ENCODE measurements around the gene PAX8. TPM values are rescaled to one million over a fixed set of nuclear protein-coding genes. Genes with fewer than 3 reads are reported as not detected.

The PAX8 gene
- total RNA-seq, 2 experiments from 2014 or later: 1.6 to 2.6 TPM

GRCh38 chr2:113228351-113228750 lies 50.4 kb downstream of the PAX8 start:
- Histone ChIP-seq H3K4me3 (ENCODE audit: low read depth, low read length, poor library complexity, severe bottlenecking) (no peak overlapping the region), H3K4me1 (ENCODE audit: insufficient read depth, low read length, poor library complexity, severe bottlenecking) (no peaks in the 10 kb centered on the region), H3K9me2 (ENCODE audit: insufficient read depth, low read length) (no peaks in the 10 kb centered on the region), H4K20me1 (ENCODE audit: insufficient read depth, low read length) (no peaks in the 10 kb centered on the region), H2AFZ (ENCODE audit: low read length) (no peak overlapping the region), H3K36me3 (ENCODE audit: insufficient read depth, low read length) (no peaks in the 10 kb centered on the region), H3K4me2 (ENCODE audit: low read length) (no peak overlapping the region), H3K27ac (ENCODE audit: low read depth, low read length, poor library complexity, severe bottlenecking) (no peak overlapping the region), H3K79me2 (ENCODE audit: insufficient read depth, low read depth, low read length) (no peaks in the 10 kb centered on the region), H3K9me3 (ENCODE audit: low read length) (no peaks in the 10 kb centered on the region)
- no peak for TF ChIP-seq EZH2phosphoT487 (IDR thresholded peaks at IDR 0.05; ENCODE audit: borderline replicate concordance, low read depth, low read length)
- TF ChIP-seq, protein P1, sequence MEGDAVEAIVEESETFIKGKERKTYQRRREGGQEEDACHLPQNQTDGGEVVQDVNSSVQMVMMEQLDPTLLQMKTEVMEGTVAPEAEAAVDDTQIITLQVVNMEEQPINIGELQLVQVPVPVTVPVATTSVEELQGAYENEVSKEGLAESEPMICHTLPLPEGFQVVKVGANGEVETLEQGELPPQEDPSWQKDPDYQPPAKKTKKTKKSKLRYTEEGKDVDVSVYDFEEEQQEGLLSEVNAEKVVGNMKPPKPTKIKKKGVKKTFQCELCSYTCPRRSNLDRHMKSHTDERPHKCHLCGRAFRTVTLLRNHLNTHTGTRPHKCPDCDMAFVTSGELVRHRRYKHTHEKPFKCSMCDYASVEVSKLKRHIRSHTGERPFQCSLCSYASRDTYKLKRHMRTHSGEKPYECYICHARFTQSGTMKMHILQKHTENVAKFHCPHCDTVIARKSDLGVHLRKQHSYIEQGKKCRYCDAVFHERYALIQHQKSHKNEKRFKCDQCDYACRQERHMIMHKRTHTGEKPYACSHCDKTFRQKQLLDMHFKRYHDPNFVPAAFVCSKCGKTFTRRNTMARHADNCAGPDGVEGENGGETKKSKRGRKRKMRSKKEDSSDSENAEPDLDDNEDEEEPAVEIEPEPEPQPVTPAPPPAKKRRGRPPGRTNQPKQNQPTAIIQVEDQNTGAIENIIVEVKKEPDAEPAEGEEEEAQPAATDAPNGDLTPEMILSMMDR (conservative IDR thresholded peaks at IDR 0.05; ENCODE audit: low read length): no peak
- POLR2A ChIA-PET: no interaction called here
- CTCF ChIA-PET (ENCODE audit: unreplicated experiment): no interaction called here
- BruUV-seq (replicated peaks): no TSS peak
- DNase-seq (ENCODE audit: low spot score): no peak
- intact Hi-C loops (cut with micrococcal nuclease; ENCODE audit: unreplicated experiment): no loop called here

DNA sequence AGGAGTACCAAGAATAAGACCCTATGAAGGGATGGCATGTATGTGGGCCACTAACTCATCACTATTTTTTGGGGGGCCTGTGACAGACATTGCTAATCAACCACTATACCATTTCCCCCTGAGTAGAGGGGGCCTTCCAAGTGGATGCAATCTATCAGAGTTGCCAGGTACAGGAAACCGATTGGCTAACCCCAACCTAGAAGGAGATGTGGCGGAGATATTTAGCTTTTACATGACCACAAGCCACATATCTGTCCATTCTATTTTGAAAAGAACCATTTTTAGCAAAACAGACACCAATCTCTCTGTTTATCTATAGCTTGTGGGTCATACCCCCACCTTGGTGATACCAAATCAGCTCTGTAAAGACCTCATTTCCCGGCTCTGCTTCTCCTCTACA lies 51.0 kb downstream of the PAX8 start:
- Histone ChIP-seq H3K4me2 (ENCODE audit: low read length) (no peak overlapping the region), H3K36me3 (ENCODE audit: insufficient read depth, low read length) (no peaks in the 10 kb centered on the region), H4K20me1 (ENCODE audit: insufficient read depth, low read length) (no peaks in the 10 kb centered on the region), H3K27ac (ENCODE audit: low read depth, low read length, poor library complexity, severe bottlenecking) (no peak overlapping the region), H2AFZ (ENCODE audit: low read length) (no peak overlapping the region), H3K4me3 (ENCODE audit: low read depth, low read length, poor library complexity, severe bottlenecking) (no peak overlapping the region), H3K4me1 (ENCODE audit: insufficient read depth, low read length, poor library complexity, severe bottlenecking) (no peaks in the 10 kb centered on the region), H3K9me2 (ENCODE audit: insufficient read depth, low read length) (no peaks in the 10 kb centered on the region), H3K9me3 (ENCODE audit: low read length) (no peaks in the 10 kb centered on the region), H3K79me2 (ENCODE audit: insufficient read depth, low read depth, low read length) (no peaks in the 10 kb centered on the region)
- no peak for DNase-seq (ENCODE audit: low spot score)
- ChIA-PET CTCF (ENCODE audit: unreplicated experiment) (no interaction called here), POLR2A (no interaction called here)
- intact Hi-C loops (cut with micrococcal nuclease; ENCODE audit: unreplicated experiment): no loop called here
- no TSS peak for BruUV-seq (replicated peaks)
- no peak for TF ChIP-seq EZH2phosphoT487 (IDR thresholded peaks at IDR 0.05; ENCODE audit: borderline replicate concordance, low read depth, low read length)
- TF ChIP-seq, protein P1 (conservative IDR thresholded peaks at IDR 0.05; ENCODE audit: low read length): no peak

DNA sequence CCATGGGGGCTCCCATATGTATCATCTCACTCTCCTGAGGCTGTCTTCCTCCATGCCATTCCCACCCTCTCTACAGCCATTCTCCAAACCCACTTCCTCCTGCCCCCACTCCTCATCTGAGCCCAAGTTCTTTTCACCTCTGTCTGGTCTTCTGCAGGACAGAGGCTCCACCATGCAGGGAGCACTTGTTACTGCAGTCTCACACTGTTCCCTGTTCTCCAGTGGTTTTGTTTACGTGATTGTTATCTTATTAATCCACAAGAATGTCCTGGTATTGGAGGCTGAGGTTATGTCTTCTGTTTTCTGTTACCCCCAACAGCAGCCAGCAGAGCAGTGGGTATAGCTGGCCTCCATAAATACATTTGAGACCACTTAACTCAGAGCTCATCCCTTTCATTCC lies 51.4 kb downstream of the PAX8 start:
- Histone ChIP-seq H3K36me3 (ENCODE audit: insufficient read depth, low read length) (no peaks in the 10 kb centered on the region), H3K9me3 (ENCODE audit: low read length) (no peaks in the 10 kb centered on the region), H3K4me2 (ENCODE audit: low read length) (no peak overlapping the region), H3K4me1 (ENCODE audit: insufficient read depth, low read length, poor library complexity, severe bottlenecking) (no peaks in the 10 kb centered on the region), H3K4me3 (ENCODE audit: low read depth, low read length, poor library complexity, severe bottlenecking) (no peak overlapping the region), H2AFZ (ENCODE audit: low read length) (no peak overlapping the region), H3K9me2 (ENCODE audit: insufficient read depth, low read length) (no peaks in the 10 kb centered on the region), H4K20me1 (ENCODE audit: insufficient read depth, low read length) (no peaks in the 10 kb centered on the region), H3K27ac (ENCODE audit: low read depth, low read length, poor library complexity, severe bottlenecking) (no peak overlapping the region), H3K79me2 (ENCODE audit: insufficient read depth, low read depth, low read length) (no peaks in the 10 kb centered on the region)
- TF ChIP-seq, protein P1 (conservative IDR thresholded peaks at IDR 0.05; ENCODE audit: low read length): no peak
- BruUV-seq (replicated peaks): no TSS peak
- intact Hi-C loops (cut with micrococcal nuclease; ENCODE audit: unreplicated experiment): no loop called here
- CTCF ChIA-PET (ENCODE audit: unreplicated experiment): no interaction called here
- no peak for DNase-seq (ENCODE audit: low spot score)
- POLR2A ChIA-PET: no interaction called here
